ENCODE results near the gene KRTAP4-11. TPM values are rescaled to one million over a fixed set of nuclear protein-coding genes. Genes with fewer than 3 reads are reported as not detected.
"Not testable (repeated sequence)": the region's sequence is repeated elsewhere in the genome, so short reads cannot be mapped to it uniquely, and the experiment has no call there.

Gene KRTAP4-11
- total RNA-seq, 4 donors from 2014 or later = not detected

GRCh38 chr17:41096055-41096454, 22.1 kb downstream of the KRTAP4-11 start:
- H3K9me3 ChIP-seq = no peaks in the 10 kb centered on the region
- no peaks in the 10 kb centered on the region for H3K27me3 ChIP-seq
- no peak for TF ChIP-seq POLR2A (IDR thresholded peaks at IDR 0.05)
- TF ChIP-seq CTCF (IDR thresholded peaks at IDR 0.05 in 4 of 5, conservative IDR thresholded peaks at IDR 0.05 in 1 of 5) = no peak
- DNase-seq (no peak), ATAC-seq (no peak)
- in situ Hi-C loops (cut with MboI; ENCODE audit: low sequenced_read_pairs in 4 of 4) (loop anchor here in 1 of 4 donors (25.0 kb wide), 1 partner anchor 91 kb away; the partner anchor contains the start of genes KRTAP4-1, KRTAP4-2 and KRTAP9-1), intact Hi-C loops (cut with DNase I; ENCODE audit: low total_unique reads) (no loop called here)
- no peaks in the 10 kb centered on the region for H3K4me1 ChIP-seq
- no peaks in the 10 kb centered on the region for H3K36me3 ChIP-seq
- no peak overlapping the region for H3K27ac ChIP-seq
- H3K4me3 ChIP-seq = no peak overlapping the region

- in situ Hi-C loops (cut with MboI; ENCODE audit: low sequenced_read_pairs in 4 of 4) = loop anchor here in 1 of 4 donors (25.0 kb wide), 1 partner anchor 98 kb away; the partner anchor contains the start of genes KRTAP4-1, KRTAP4-2 and KRTAP9-1
- H3K36me3 ChIP-seq; ATAC-seq; intact Hi-C loops (cut with DNase I; ENCODE audit: low total_unique reads); H3K9me3 ChIP-seq; H3K4me3 ChIP-seq; H3K4me1 ChIP-seq; H3K27ac ChIP-seq; DNase-seq; H3K27me3 ChIP-seq: not testable (repeated sequence)
Measured at GRCh38 chr17:41088760-41089352, 29.3 kb downstream of the KRTAP4-11 start.

GRCh38 chr17:41084100-41084856, 33.9 kb downstream of the KRTAP4-11 start, which contains the start of gene KRTAP4-7:
Gene KRTAP4-7, plus strand, starts transcription at chr17:41084150. Its CDS starts 57 bp downstream, at chr17:41084207.
- H3K9me3 ChIP-seq; intact Hi-C loops (cut with DNase I; ENCODE audit: low total_unique reads); H3K27ac ChIP-seq; H3K4me1 ChIP-seq; H3K4me3 ChIP-seq; DNase-seq; H3K27me3 ChIP-seq; ATAC-seq; H3K36me3 ChIP-seq: not testable (repeated sequence)
- in situ Hi-C loops (cut with MboI; ENCODE audit: low sequenced_read_pairs in 4 of 4) = loop anchor here in 1 of 4 donors (25.0 kb wide), 1 partner anchor 103 kb away; the partner anchor contains the start of genes KRTAP4-1, KRTAP4-2 and KRTAP9-1

GRCh38 chr17:41083427-41083826, 34.7 kb downstream of the KRTAP4-11 start:
- ATAC-seq; H3K36me3 ChIP-seq; H3K4me1 ChIP-seq; H3K27me3 ChIP-seq; intact Hi-C loops (cut with DNase I; ENCODE audit: low total_unique reads); H3K27ac ChIP-seq; DNase-seq; H3K9me3 ChIP-seq; H3K4me3 ChIP-seq: not testable (repeated sequence)
- in situ Hi-C loops (cut with MboI; ENCODE audit: low sequenced_read_pairs in 4 of 4) = loop anchor here in 1 of 4 donors (25.0 kb wide), 1 partner anchor 104 kb away; the partner anchor contains the start of genes KRTAP4-1, KRTAP4-2 and KRTAP9-1

GRCh38 chr17:41082626-41083025, 35.5 kb downstream of the KRTAP4-11 start:
- in situ Hi-C loops (cut with MboI; ENCODE audit: low sequenced_read_pairs in 4 of 4) = loop anchor here in 1 of 4 donors (25.0 kb wide), 1 partner anchor 105 kb away; the partner anchor contains the start of genes KRTAP4-1, KRTAP4-2 and KRTAP9-1
- no peak for TF ChIP-seq POLR2A (IDR thresholded peaks at IDR 0.05)
- no peak for TF ChIP-seq CTCF (IDR thresholded peaks at IDR 0.05 in 4 of 5, conservative IDR thresholded peaks at IDR 0.05 in 1 of 5)

GRCh38 chr17:41076788-41077187, 41.4 kb downstream of the KRTAP4-11 start:
- peaks cover 0 to 6% (median 0%) of the 10 kb centered on the region in 3 donors for H3K27me3 ChIP-seq
- intact Hi-C loops (cut with DNase I; ENCODE audit: low total_unique reads) (no loop called here), in situ Hi-C loops (cut with MboI; ENCODE audit: low sequenced_read_pairs in 4 of 4) (loop anchor here in 1 of 4 donors (25.0 kb wide), 1 partner anchor 111 kb away; the partner anchor contains the start of genes KRTAP4-1, KRTAP4-2 and KRTAP9-1)
- TF ChIP-seq POLR2A (IDR thresholded peaks at IDR 0.05) (no peak), CTCF (IDR thresholded peaks at IDR 0.05 in 4 of 5, conservative IDR thresholded peaks at IDR 0.05 in 1 of 5) (no peak)
- H3K4me3 ChIP-seq = no peak overlapping the region
- no peak for ATAC-seq
- no peaks in the 10 kb centered on the region for H3K4me1 ChIP-seq
- no peaks in the 10 kb centered on the region for H3K36me3 ChIP-seq
- no peak overlapping the region for H3K27ac ChIP-seq
- no peaks in the 10 kb centered on the region for H3K9me3 ChIP-seq
- DNase-seq = no peak

More at GRCh38 chr17:41082626-41083025, 35.5 kb downstream of the KRTAP4-11 start:
- H3K9me3 ChIP-seq = no peaks in the 10 kb centered on the region
- DNase-seq = no peak
- peaks cover 0 to 6% (median 0%) of the 10 kb centered on the region in 3 donors for H3K27me3 ChIP-seq
- H3K4me1 ChIP-seq = no peaks in the 10 kb centered on the region
- H3K36me3 ChIP-seq = no peaks in the 10 kb centered on the region
- no peak for ATAC-seq
- no peak overlapping the region for H3K4me3 ChIP-seq
- no peak overlapping the region for H3K27ac ChIP-seq
- intact Hi-C loops (cut with DNase I; ENCODE audit: low total_unique reads) = no loop called here

Data from gastrocnemius medialis (tissue), 4 donors.